HG03103 (cell line): ENCODE results near the gene DDX54.
"Not testable (repeated sequence)": the region's sequence is repeated elsewhere in the genome, so short reads cannot be mapped to it uniquely, and the experiment has no call there.

Experiments
- ATAC-seq: cut with Tn5 transposase; IDR thresholded peaks from one replicate; pipeline ENCODE4 v1.9.1; 2021; ENCODE audit warnings: low read depth; ENCODE audit not compliant: unreplicated experiment

The DDX54 gene

DNA sequence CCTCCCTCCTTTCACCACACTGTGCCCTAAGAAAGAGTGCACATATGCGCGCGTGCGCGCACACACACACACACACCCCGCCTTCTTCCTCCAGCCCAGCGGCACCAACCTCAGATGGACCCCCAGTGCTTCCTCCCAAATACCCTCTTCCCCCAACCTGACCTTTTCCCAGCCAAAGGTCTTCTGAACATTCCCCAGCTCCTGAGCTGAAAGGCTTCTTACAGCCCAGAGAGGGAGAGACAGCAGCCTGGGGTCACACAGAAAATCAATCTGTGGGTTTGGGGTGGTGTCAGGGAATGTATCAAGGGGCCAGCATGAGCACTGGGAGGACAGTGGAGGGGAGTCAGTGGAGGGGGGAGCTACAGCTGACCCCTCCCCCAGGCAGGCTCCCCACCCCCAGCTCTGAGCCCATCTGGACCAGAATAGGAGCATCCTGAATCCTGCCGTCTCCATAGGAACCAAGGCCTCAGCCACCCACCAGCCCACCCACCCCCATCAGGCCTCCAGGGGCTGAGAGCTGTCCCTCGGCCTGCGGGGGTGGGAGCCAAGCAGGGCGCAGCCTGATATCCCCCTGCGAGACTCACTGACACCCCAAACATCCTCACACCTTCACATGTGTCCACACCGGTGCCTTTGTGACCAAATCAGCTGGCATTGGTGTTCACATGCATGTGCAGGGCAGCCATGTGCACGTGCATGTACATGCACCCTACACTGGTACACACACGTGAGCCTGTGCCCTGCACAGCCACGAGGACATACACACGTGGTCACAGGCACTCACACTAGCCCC, 55.4 kb downstream of the DDX54 start:
- ATAC-seq: no peak

DNA sequence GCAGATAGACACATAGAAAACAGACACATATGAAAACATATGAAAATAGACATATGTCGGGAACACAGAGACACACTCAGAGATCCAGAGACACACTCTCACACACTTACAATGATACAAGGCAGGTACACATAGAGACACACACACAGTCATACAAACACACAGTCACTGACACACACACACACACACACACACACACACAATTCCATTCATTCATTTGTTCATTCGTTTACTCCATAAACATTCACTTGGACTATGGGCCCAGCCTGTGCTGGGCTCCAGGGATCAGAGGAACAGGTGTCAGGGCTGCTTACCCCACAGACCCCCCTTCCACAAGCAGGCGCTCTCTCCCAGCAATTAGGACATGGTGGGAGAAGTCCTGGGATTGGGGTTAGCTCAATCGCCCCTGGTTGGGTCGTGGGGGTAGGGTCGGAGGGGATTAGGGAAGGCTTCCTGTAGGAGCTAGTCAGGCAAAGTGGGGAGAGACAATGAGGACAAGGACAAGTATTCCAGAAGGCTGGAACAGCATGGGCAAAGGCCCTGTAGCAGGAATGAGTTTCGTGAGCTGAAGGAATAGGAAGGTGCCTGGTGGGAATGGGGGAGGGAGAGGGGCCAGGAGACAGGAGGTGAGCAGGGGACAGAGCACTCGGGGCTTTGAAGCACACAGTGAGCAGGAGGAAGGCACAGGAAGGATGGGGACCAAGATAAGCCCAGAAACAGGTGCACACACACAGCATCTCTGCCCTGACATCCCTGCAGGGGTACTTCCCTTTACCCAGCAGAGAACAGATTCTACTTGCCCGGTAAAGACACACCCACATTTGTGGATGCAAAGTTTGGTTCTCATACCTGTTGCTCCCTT, 56.2 kb downstream of the DDX54 start:
- ATAC-seq: no peak

DNA sequence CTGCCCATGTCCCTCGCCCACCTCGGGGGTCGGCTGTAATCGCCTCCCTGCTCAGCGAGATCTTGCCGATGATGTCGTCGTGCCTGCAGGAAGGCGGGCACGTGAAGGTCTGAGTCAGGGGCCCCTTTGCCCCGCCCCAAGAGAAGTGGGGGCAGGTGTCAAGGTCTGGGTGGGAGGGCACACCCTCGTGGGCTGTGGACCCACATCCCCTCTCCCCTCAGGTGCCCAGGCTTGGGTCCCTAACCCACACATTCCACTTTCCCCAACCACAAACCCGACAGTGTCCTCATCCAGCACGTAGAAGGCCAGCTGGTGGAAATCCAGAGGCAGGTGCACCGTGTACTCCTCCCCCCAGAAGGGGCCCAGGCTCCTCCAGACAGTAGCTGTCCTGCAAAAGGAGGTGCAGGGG, 57.5 kb downstream of the DDX54 start:
- ATAC-seq: no peak

DNA sequence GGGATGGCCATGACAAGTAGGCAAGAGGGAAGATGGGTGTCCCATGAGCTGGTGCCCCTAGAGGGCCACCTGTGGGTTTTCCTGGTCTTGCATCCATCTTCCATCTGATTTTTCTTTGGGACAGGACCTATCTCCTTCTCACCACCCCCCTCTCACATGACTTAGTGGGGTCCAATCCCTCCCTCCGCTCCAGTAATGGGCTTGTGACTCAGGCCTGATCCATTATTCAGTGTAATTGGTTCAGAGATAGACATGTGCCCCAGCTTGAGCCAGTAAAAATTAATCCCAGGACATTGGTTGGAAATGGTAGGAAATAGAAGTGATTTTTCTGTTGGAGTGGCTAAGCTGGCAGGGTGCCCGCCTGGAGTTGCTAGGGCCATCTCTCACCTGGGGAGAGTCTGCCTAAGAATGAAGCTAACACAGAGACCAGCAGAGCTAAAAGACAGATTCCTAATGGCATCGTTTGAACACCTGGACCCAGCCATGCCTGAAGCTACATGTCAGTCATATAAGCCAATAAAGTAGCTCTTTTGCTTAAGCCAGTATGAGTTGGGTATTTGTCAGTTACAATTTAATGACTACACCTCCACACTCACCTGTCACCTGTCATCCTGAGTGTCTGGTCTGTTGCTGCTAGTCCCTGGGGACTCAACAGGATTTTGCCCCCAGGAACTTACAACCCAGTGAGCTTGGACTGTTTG, 64.5 kb downstream of the DDX54 start:
- ATAC-seq: no peak

DNA sequence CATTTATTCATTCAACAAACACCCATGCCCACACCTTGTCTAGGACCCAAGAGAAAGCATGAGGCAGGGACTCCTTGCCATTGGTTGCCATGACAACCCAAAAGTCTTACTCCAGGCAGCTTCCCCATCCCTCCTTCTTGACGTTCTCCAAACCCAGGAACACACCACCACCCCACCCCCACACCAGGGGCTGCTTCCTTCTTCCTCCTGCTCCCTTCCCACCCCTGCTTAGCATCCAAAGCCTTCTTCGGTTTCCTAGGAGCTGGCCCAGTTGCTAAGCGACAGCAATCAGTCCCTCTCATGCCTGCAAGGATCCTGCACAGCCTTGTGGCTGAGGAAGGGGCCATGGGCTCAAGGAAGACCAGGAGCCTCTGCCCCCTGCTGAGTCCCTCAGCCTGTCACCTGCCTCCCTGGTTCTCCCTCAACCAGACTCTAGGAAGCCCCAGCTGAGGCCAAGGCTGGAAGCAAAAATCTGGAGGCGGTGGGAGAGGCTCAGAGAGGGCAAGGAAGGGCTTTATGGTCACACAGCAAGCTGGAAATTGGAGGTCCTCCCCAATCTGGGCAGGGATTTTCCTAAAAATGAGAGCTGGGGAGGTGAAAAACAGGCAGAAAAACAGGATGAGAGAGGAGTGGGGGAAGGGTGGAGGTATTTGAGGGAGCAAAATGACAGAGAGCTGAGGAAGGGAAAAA, 65.2 kb downstream of the DDX54 start:
- no peak for ATAC-seq

DNA sequence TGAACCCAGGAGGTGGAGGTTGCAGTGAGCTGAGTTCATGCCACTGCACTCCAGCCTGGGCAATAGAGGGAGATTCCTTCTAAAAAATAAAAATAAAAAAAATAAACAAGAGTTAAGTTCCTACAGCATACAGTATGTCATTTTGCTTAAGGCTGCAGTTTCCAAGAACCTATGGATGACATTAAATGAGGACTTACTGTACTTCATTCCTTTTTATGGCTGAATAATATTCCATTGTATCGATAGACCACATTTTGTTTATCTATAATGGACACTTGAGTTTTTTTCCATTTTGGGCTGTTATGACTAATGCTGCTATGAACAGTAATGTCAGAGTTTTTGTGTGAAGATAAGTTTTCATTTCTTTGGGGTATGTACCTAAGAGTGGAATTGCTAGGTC, 67.1 kb downstream of the DDX54 start:
- ATAC-seq: no peak

DNA sequence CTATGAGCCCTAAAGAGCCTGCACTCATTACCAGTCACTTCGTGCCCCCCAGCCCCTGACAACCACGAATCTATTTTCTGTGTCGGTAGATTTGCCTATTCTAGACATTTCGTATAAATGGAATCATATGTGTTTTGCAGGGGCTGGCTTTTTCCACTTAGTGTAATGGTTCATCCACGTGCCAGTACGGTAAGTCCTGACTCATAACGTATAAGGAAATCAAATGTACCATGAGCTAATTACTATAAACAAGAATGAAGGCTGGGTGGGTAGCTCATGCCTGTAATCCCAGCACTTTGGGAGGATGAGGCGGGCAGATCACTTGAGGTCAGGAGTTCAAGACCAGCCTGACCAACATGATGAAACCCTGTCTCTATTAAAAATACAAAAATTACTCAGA, 67.6 kb downstream of the DDX54 start:
- ATAC-seq: not testable (repeated sequence)

DNA sequence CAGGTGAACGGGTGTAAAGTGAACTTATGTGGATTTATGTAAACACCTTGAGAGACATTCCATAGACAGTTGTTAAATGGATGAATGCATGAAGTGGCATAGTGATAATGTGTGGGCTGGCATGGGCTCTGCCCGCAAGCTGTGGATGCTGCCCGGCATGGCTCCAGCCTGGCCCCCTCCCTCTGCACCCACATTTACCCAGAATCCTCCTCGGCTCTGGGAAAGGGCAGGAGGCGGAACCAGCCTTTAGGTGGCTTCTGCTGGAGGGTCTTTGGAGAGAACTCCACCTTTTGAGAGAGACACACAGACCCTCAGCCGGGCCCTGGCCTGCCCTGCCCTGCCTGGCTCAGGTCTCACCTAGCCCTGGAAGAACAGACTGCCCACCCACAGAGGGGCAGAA, 68.4 kb downstream of the DDX54 start:
- ATAC-seq: no peak

DNA sequence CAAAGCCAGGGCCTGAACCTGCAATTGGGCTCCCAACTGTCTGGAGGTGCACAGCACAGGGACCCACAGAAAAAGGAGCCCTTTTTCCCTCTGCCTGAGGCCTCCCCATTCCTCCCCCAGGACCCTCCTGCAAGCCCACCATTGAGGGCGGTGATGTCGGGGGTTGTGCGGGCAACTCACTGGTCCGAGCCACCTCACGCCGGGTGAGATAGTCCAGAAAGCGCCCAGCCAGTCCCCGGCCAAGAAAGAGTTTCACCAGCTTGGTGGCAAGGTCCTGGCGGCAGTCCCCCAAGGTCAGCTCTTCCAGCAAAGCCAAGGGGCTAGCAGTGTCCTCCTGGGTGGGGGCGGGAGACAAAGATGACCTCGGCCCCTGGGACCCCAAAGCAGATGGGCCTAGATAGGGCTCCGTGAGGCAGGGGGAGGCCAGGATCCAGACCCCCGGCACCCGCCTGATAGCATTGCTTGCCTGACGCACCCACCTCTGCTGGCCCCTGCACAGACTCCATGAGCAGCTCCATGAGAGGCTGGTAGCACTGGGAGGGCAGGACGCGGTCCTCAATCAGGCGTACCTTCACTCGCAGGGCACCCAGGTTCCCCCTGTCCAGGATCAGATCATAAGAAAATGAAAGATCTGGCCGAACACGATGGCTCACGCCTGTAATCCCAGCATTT, 69.7 kb downstream of the DDX54 start:
- no peak for ATAC-seq

DNA sequence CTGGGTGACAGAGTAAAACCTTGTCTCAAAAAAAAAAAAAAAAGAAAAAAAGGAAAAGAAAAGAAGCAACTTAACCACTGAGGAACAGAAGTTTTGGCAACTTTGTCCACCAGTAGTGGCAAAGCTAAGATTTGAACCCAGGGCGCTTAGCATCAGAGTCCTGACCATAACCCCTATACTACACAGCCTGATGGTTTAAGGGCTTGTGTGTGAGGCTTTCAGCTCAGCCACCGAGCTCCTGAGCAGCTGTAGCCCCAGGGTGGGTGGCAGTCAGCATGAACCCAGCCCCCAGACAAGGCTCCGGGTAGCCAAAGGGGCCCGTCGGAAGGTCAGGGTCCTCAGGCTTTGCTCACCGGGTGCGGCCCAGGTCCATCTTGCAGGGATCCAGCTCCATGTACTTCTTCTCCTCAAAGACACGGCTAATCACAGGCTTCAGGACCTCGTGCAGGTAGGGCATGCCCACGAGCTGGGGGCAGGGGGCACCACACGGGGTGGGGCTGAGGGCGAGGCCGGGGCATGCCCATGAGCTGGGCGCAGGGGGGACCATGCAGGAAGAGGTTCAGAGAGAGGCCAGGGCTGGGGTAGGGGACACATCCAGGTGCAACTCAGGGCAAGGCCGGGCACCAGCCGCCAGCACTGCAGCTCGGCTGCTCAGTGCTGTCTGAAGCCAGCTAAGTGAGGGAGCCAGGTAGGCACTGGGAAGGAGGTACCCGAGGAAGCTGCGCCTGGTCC, 70.7 kb downstream of the DDX54 start:
- ATAC-seq: no peak

DNA sequence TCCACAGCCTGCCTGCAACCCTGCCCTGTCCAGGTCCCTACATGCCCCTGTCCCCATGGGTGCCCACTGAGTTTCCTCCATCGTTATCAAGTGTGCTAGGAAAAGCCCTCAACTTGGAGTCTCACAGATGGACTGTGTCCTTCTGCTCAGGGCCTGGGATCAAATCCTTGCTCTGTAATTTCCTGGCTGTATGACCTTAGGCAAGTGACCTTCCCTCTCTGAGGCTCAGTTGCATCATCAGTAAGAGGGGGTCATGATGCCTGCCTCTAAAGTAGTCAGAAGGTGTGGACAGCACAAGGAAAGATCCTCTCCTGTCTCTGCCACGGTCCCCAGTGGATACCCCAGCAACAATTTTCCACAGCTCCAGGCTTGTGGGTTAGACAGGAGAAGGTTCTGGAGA, 71.9 kb downstream of the DDX54 start:
- ATAC-seq: no peak

DNA sequence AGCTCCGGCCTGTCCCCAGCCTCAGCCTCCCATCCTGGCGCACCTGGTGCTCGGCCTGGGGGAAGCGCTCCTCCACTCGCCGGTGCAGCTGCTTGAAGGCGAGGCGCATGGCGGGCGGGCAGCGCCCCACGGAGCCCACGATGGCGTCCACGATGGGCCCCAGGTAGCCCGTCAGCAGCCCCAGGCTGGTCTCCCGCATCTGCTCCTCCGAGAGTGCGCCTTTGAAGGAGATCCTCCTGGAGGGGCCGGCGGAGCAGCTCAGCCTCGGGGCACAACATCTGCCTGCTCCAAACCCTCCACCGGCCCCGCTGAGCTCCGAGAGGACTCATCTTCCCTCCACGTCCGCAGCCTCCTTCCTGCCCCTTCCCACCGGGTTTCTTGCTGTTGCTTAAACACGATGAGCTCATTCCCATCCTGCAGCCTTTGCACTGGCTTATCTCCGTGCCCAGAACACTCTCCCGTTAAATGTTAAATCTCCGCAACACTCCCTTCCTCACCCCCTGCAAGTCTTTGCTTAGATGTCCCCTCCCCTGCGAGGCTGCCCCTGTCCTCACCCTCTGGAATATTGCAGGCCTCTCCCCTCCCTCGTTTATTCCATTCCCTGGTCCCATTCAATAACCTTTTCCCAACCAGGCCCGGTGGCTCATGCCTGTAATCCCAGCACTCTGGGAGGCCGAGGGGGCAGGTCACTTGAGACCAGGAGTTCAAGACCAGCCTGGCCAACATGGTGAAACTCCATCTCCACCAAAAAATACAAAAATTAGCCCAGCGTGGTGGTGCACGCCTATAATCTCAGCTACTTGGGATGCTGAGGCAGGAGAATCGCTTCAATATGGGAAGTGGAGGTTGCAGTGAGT, 73.0 kb downstream of the DDX54 start:
- ATAC-seq: no peak

DNA sequence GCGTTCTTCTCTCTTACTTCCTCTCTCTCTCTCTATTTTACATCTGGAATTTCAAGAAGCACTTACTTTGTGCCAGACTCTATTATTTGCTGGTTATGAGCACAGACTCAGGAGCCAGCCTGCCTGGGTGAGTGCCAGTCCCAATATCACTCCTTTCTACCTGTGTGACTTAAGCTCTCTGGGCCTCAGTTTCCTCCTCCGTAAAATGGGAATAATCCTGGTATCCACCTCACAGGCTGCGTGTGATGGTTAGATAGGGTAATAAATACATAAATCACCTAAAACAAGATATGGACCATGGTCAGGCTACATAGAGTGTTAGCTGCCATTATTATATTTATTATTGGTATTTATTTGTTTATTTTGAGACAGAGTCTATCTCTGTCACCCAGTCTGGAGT, 74.0 kb downstream of the DDX54 start:
- no peak for ATAC-seq

DNA sequence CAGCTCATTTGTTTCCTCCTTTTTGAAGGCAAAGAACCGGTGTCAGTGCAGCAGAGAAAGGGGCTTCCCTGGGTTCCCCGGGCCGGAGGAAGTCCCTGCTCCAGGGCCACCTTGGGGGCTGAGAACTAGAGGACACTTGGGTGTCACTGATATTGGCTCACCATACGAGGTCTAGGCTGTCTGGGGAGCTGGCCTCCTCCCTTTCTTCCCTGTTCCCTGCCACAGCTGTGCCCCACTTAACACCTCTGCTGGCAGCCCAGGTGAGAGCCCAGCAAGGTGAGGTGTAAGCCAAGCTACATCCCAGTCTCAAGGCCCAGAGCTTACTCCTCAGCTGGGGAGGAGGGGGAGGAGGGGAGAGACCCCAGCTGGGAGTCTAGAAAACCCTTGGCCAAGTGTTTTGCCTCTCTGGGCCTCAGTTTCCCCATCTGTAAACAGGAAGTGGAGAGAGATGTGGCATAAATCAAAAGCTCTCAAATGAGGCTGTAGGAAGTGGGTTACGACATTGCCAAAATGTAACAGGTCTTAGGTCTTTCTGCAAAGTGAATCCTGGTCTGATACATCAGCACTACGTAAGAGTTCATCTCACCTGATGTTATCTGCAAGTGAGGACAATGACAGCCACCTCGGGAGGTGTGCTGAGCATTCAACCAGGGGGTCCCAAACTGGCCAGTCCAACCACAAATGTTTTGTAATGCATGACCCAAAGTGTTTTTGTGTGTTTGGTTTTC, 75.2 kb downstream of the DDX54 start:
- ATAC-seq: no peak

DNA sequence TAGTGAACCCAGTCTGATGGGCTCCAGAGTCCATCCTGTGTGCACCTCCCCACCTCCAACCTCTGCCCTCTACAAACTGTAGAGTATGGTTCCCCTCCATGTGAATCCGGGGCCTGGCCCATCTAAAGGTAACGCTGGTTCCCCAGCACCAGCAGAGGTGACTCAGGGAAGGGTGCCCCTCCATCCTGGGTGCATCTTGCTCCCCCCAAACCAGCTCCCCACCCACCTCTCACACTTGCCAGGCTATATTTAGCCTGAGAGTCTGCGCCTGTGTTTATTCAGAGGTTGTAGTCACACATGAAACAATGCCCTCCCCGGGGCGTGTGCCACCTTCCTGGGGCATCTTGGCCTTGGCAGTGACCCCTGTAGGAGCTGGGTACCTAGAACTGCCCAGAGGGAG, 75.9 kb downstream of the DDX54 start:
- ATAC-seq: no peak

DNA sequence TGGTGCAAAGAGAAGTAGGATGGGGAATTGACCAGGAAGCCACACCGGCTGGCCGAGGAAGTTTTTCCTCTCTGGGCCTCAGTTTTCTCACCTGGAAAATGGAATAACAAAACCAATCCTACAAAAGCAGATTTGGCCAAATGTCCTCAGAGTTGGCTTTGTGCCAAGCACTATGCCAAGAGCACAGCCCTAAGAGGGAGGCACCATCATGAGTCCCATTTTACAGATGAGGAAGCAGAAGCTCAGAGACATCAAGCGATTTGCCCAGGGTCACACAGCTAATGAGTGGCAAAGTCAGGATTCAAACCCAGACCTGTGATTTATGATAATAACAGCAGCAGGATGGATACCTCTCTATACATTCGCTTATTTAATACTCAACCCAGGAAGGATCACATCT, 77.0 kb downstream of the DDX54 start:
- ATAC-seq: no peak
